Astrocyte (in vitro differentiated cells and primary cell): ENCODE data around the gene TUBB4B. TPM values are rescaled to one million over a fixed set of nuclear protein-coding genes. Genes with fewer than 3 reads are reported as not detected.

ENCODE experiments used
- DNase-seq: peaks from one replicate; pipeline ENCODE4 v3.0.0-alpha.2; 2010; ENCODE audit warnings: low read depth
- FAIRE-seq: peaks from 2 replicates; lab custom pipeline; 2011; peaks lifted over from hg19 to GRCh38; lab: Jason Lieb, UNC
- H2AFZ ChIP-seq: 2 replicates; pipeline ENCODE4 v1.6.0; 2012; ENCODE audit warnings: low read depth, low read length, inconsistent platforms
- H3K27ac ChIP-seq: 2 replicates; pipeline ENCODE4 v1.5.1; 2011; ENCODE audit warnings: low read depth, low read length, inconsistent platforms
- H3K27me3 ChIP-seq: 2 replicates; pipeline ENCODE4 v1.6.0; 2011; ENCODE audit warnings: low read length, inconsistent platforms; ENCODE audit not compliant: insufficient read depth
- H3K36me3 ChIP-seq: 2 replicates; pipeline ENCODE4 v1.5.1; 2011; ENCODE audit warnings: low read length, inconsistent platforms; ENCODE audit not compliant: insufficient read depth
- H3K4me1 ChIP-seq: 2 replicates; pipeline ENCODE4 v1.5.1; 2011; ENCODE audit warnings: low read length, inconsistent platforms; ENCODE audit not compliant: insufficient read depth
- H3K4me2 ChIP-seq: 2 replicates; pipeline ENCODE4 v1.6.0; 2012; ENCODE audit warnings: low read length, inconsistent platforms
- H3K4me3 ChIP-seq: 2 replicates; pipeline ENCODE4 v1.5.1; 2011; ENCODE audit warnings: low read depth, mild to moderate bottlenecking, low read length, inconsistent platforms; ENCODE audit not compliant: insufficient read depth
- H3K79me2 ChIP-seq: 2 replicates; pipeline ENCODE4 v1.6.0; 2012; ENCODE audit warnings: mild to moderate bottlenecking, low read length, inconsistent platforms; ENCODE audit not compliant: insufficient read depth
- H3K9ac ChIP-seq: 2 replicates; pipeline ENCODE4 v1.6.0; 2012; ENCODE audit warnings: mild to moderate bottlenecking, low read length, inconsistent platforms
- H3K9me3 ChIP-seq: 2 replicates; pipeline ENCODE4 v1.5.1; 2012; ENCODE audit warnings: low read depth, mild to moderate bottlenecking, low read length, inconsistent platforms; ENCODE audit not compliant: insufficient read depth
- H4K20me1 ChIP-seq: 2 replicates; pipeline ENCODE4 v1.6.0; 2012; ENCODE audit warnings: low read length, inconsistent platforms; ENCODE audit not compliant: insufficient read depth
- H3K27ac Mint-ChIP-seq: one replicate; pipeline ENCODE4 v1.8.0; 2021; ENCODE audit warnings: mild to moderate bottlenecking, mixed read lengths; ENCODE audit not compliant: unreplicated experiment
- H3K27me3 Mint-ChIP-seq: one replicate; pipeline ENCODE4 v1.8.0; 2021; ENCODE audit warnings: low read depth, mixed read lengths; ENCODE audit not compliant: unreplicated experiment
- H3K36me3 Mint-ChIP-seq: one replicate; pipeline ENCODE4 v1.8.0; 2021; ENCODE audit warnings: low read depth, mixed read lengths; ENCODE audit not compliant: unreplicated experiment
- H3K4me1 Mint-ChIP-seq: one replicate; pipeline ENCODE4 v1.8.0; 2021; ENCODE audit warnings: low read depth, mixed read lengths; ENCODE audit not compliant: unreplicated experiment
- H3K4me3 Mint-ChIP-seq: one replicate; pipeline ENCODE4 v1.8.0; 2021; ENCODE audit warnings: mild to moderate bottlenecking, moderate library complexity, mixed read lengths; ENCODE audit not compliant: unreplicated experiment
- H3K9me3 Mint-ChIP-seq: one replicate; pipeline ENCODE4 v1.8.0; 2021; ENCODE audit warnings: mild to moderate bottlenecking, mixed read lengths; ENCODE audit not compliant: unreplicated experiment
- CTCF ChIP-seq: IDR thresholded peaks from 2 replicates; pipeline ENCODE4 v1.5.1; 2011; ENCODE audit warnings: low read depth, mild to moderate bottlenecking, inconsistent platforms, low read length, moderate library complexity; ENCODE audit not compliant: insufficient read depth
- EZH2 ChIP-seq: IDR thresholded peaks from 2 replicates; pipeline ENCODE4 v1.6.1; 2012; ENCODE audit warnings: mild to moderate bottlenecking, low read length, inconsistent platforms; ENCODE audit not compliant: insufficient read depth
- total RNA-seq: library from RNA; stranded (reverse); gene quantifications from 2 replicates; pipeline ENCODE4 v1.2.1, GENCODE V29; 2021

Gene TUBB4B
- total RNA-seq, 1 donor from 2014 or later: 218 TPM

DNA sequence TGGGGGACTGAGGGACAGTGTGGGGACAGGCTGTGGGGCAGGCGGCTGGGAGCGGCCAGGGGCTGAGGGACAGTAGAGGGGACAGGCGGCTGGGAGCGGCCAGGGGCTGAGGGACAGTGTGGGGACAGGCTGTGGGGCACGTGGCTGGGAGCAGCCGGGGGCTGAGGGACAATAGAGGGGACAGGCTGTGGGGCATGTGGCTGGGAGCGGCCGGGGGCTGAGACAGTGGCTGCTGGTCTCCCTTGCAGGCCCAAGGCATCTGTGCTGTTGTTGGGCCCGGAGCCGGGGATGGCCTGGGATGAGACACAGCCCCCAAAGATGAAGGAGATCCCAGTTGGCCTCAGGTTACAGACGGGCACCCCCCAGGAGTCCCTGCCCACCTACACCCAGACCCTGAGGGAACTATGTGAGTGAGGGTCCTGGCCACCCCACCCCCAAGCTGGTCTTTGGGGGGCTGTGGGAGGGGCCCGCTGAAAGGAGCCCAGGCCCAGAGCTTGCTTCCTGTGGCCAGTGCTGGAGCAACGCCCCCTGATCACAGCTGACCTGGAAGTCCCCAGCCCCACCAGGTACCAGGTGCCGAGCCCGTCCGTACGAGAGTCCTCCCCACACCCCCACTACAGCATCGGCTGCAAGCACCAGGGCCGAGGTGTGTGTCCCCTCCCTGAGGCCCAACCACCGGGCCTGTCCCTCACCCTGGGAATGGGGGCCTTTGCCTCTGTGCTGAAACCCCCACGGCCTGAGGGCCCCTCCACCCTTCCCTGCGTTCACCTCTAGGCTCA is 10.6 kb downstream of the TUBB4B start:
- no peak overlapping the region for H3K27ac Mint-ChIP-seq
- no peaks in the 10 kb centered on the region for H3K9me3 ChIP-seq
- no peak overlapping the region for H3K9ac ChIP-seq
- H3K27me3 ChIP-seq: no peaks in the 10 kb centered on the region
- no peak overlapping the region for H2AFZ ChIP-seq
- H3K4me3 ChIP-seq: no peak overlapping the region
- H3K4me3 Mint-ChIP-seq: no peak overlapping the region
- H3K36me3 Mint-ChIP-seq: no peaks in the 10 kb centered on the region
- TF ChIP-seq CTCF (no peak), EZH2 (no peak)
- H3K4me1 ChIP-seq: peaks cover 20% of the 10 kb centered on the region
- H3K79me2 ChIP-seq: peaks cover 20% of the 10 kb centered on the region
- H3K9me3 Mint-ChIP-seq: no peaks in the 10 kb centered on the region
- peaks cover 2% of the 10 kb centered on the region for H3K4me1 Mint-ChIP-seq
- peaks cover 6% of the 10 kb centered on the region for H3K27me3 Mint-ChIP-seq
- FAIRE-seq (no peak), DNase-seq (no peak)
- no peak overlapping the region for H3K4me2 ChIP-seq
- peaks cover 12% of the 10 kb centered on the region for H4K20me1 ChIP-seq
- no peak overlapping the region for H3K27ac ChIP-seq
- H3K36me3 ChIP-seq: no peaks in the 10 kb centered on the region

GRCh38 chr9:137252555-137253506 is 11.7 kb downstream of the TUBB4B start:
- H3K36me3 Mint-ChIP-seq: no peaks in the 10 kb centered on the region
- peak overlapping the region; percentile 60 for H3K4me3 Mint-ChIP-seq
- H3K4me1 ChIP-seq: peaks cover 22% of the 10 kb centered on the region
- H3K27me3 Mint-ChIP-seq: peaks cover 6% of the 10 kb centered on the region
- H3K4me1 Mint-ChIP-seq: peaks cover 4% of the 10 kb centered on the region
- H2AFZ ChIP-seq: no peak overlapping the region
- FAIRE-seq: no peak
- H4K20me1 ChIP-seq: peaks cover 17% of the 10 kb centered on the region
- no peaks in the 10 kb centered on the region for H3K27me3 ChIP-seq
- no peaks in the 10 kb centered on the region for H3K9me3 Mint-ChIP-seq
- no peak overlapping the region for H3K4me3 ChIP-seq
- H3K27ac Mint-ChIP-seq: no peak overlapping the region
- no peak overlapping the region for H3K27ac ChIP-seq
- H3K9ac ChIP-seq: no peak overlapping the region
- H3K79me2 ChIP-seq: peaks cover 27% of the 10 kb centered on the region
- no peak overlapping the region for H3K4me2 ChIP-seq
- no peaks in the 10 kb centered on the region for H3K36me3 ChIP-seq
- no peaks in the 10 kb centered on the region for H3K9me3 ChIP-seq
- no peak for TF ChIP-seq EZH2
- no peak for TF ChIP-seq CTCF
- DNase-seq: no peak
